ENCODE results near the gene BNIP2. TPM values are rescaled to one million over a fixed set of nuclear protein-coding genes. Genes with fewer than 3 reads are reported as not detected.

BNIP2 gene, protein sequence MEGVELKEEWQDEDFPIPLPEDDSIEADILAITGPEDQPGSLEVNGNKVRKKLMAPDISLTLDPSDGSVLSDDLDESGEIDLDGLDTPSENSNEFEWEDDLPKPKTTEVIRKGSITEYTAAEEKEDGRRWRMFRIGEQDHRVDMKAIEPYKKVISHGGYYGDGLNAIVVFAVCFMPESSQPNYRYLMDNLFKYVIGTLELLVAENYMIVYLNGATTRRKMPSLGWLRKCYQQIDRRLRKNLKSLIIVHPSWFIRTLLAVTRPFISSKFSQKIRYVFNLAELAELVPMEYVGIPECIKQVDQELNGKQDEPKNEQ
- 93.6 and 146 TPM in 2 replicates for polyA plus RNA-seq (2011; rRNA removed)
- 70.7 and 79.3 TPM in 2 replicates for polyA plus RNA-seq (2012; cell fraction: cytosol; rRNA removed)
- 35.6 and 40.7 TPM in 2 replicates for polyA plus RNA-seq (2012; cell fraction: nucleus; rRNA removed)
- polyA plus RNA-seq (2017; fragmentation: RNase III; extraction: RNeasy Plus Mini Kit Qiagen cat#74134 plus additional on column Dnase treatment), result 90.8 to 107 TPM (median 101 TPM) in 3 replicates
- polyA minus RNA-seq (2011; rRNA and poly(A)+ RNA removed), result 23.4 and 24.4 TPM in 2 replicates

DNA sequence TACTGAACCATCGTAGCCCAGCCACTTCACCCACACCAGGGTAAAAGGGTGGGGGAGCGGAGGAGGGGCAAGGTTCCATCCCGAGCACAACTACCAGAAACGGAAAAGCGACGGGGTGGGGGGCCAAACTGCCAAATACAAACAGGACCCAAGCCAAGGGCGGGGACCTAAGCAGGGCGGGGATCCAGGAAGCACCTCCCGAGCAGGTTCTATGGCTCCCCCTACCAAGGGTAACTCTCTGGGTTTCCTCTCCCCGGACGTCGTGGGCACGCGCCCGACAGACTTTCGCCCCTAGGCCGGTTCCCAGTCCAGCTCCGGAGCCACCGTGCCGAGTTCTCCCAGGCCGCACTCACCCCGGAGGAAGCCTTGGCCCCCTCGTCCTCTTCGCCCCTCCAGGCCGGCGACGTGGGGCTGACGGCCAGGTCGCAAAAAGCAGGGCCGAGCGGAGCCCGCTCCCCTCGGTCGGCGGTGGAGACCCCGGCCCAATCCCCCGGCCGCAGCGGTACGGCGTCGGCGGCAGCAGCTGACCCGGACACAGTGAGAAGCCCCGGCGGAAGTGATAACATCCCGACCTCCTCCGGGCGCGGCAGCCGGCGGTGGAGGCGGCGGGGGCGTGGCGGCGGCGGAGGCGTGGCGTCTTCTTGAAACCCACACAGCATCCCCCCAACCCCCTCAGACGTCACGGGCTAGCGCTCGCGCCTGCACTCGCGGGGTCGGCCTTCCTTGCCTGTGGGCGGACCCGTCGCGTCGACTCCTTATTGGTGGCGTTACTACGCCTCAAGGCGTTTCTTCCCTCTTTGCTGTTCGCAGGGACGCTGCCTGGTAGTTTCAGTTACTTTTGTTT is at the start of gene BNIP2:
TSS of gene BNIP2 (minus strand) at position 539 of the 844 bp plus-strand sequence. CDS start 6,863 bp downstream, outside the sequence.
- peaks cover 29% of the 10 kb centered on the region for H3K4me1 ChIP-seq
- H3K27ac ChIP-seq, result peak within 1 kb of the TSS; percentile 94 to 97
- 1% methylated on average over 53 of the region's 78 CpGs for WGBS (ENCODE audit: missing lambda C conversion rate)
- peak within 1 kb of the TSS; percentile 80 for H3K4me3 ChIP-seq
- FAIRE-seq (peak; percentile 76), DNase-seq (ENCODE audit: low read depth in 1 of 2, low spot score in 1 of 2) (peak; percentile 98 to 100), ATAC-seq (peak; percentile 95 to 98)
- peak within 1 kb of the TSS; percentile 92 for H3K4me2 ChIP-seq
- ChIA-PET CTCF (interaction anchor here (0.8 to 6.3 kb wide), 8 partner anchors 9 to 832 kb away, joined by 3 to 132 read pairs (median 4); partner anchors contain the start of gene GTF2A2), POLR2A (interaction anchor here (0.5 to 1.9 kb wide), 14 partner anchors 9 to 791 kb away, joined by 3 to 13 read pairs (median 4); partner anchors contain the start of gene GTF2A2)
- no peaks in the 10 kb centered on the region for H3K9me3 ChIP-seq
- TF ChIP-seq CHD2 (IDR thresholded peaks at IDR 0.05; ENCODE audit: low read length, partially characterized antibody), result peak; percentile 32
- TF ChIP-seq HDAC2 (IDR thresholded peaks at IDR 0.05), result no peak
- peak; percentile 56 for TF ChIP-seq POLR2A (IDR thresholded peaks at IDR 0.05; ENCODE audit: low read length)
- TF ChIP-seq ATOH8 (CRISPR knock-in tag; IDR thresholded peaks at IDR 0.05; ENCODE audit: low read depth), result no peak
- no peak for TF ChIP-seq FOSL2 (IDR thresholded peaks at IDR 0.05)
- TF ChIP-seq FOSL2 (CRISPR knock-in tag; IDR thresholded peaks at IDR 0.05), result no peak
- no peak for TF ChIP-seq ZNF302 (CRISPR knock-in tag; IDR thresholded peaks at IDR 0.05)
- TF ChIP-seq MAFK (IDR thresholded peaks at IDR 0.05; ENCODE audit: partially characterized antibody), result no peak
- no peak for TF ChIP-seq NFE2L2 (conservative IDR thresholded peaks at IDR 0.05; ENCODE audit: low read length)
- TF ChIP-seq CBX2 (IDR thresholded peaks at IDR 0.05; ENCODE audit: borderline replicate concordance, low read depth), result no peak
- TF ChIP-seq, protein P1, sequence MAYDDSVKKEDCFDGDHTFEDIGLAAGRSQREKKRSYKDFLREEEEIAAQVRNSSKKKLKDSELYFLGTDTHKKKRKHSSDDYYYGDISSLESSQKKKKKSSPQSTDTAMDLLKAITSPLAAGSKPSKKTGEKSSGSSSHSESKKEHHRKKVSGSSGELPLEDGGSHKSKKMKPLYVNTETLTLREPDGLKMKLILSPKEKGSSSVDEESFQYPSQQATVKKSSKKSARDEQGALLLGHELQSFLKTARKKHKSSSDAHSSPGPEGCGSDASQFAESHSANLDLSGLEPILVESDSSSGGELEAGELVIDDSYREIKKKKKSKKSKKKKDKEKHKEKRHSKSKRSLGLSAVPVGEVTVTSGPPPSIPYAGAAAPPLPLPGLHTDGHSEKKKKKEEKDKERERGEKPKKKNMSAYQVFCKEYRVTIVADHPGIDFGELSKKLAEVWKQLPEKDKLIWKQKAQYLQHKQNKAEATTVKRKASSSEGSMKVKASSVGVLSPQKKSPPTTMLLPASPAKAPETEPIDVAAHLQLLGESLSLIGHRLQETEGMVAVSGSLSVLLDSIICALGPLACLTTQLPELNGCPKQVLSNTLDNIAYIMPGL (CRISPR knock-in tag; IDR thresholded peaks at IDR 0.05; ENCODE audit: borderline replicate concordance), result 0 out of 2 replicates have a peak, but pooled peaks have one; percentile 61
- TF ChIP-seq, protein P2, sequence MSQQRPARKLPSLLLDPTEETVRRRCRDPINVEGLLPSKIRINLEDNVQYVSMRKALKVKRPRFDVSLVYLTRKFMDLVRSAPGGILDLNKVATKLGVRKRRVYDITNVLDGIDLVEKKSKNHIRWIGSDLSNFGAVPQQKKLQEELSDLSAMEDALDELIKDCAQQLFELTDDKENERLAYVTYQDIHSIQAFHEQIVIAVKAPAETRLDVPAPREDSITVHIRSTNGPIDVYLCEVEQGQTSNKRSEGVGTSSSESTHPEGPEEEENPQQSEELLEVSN (IDR thresholded peaks at IDR 0.05; ENCODE audit: borderline replicate concordance, low read depth), result no peak
- TF ChIP-seq EHMT2 (IDR thresholded peaks at IDR 0.05; ENCODE audit: low read depth), result no peak
- no peak for TF ChIP-seq CHD4 (IDR thresholded peaks at IDR 0.05; ENCODE audit: borderline replicate concordance)
- TF ChIP-seq HES2 (IDR thresholded peaks at IDR 0.05), result no peak
- no peak for TF ChIP-seq EHF (CRISPR knock-in tag; IDR thresholded peaks at IDR 0.05)
- TF ChIP-seq ZFP36 (IDR thresholded peaks at IDR 0.05; ENCODE audit: borderline replicate concordance, partially characterized antibody), result no peak
- TF ChIP-seq RARB (CRISPR knock-in tag; IDR thresholded peaks at IDR 0.05), result no peak
- TF ChIP-seq HOXB13 (CRISPR knock-in tag; IDR thresholded peaks at IDR 0.05; ENCODE audit: low read depth), result no peak
- TF ChIP-seq BCL3 (IDR thresholded peaks at IDR 0.05), result peak; percentile 76; the same call in 1 of the 3 replicates
- TF ChIP-seq FOSB (CRISPR knock-in tag; IDR thresholded peaks at IDR 0.05), result no peak
- TF ChIP-seq JUNB (IDR thresholded peaks at IDR 0.05), result no peak
- peak; percentile 44; the same call in 1 of the 2 replicates for TF ChIP-seq TFCP2L1 (CRISPR knock-in tag; IDR thresholded peaks at IDR 0.05)
- 0 out of 2 replicates have a peak, but pooled peaks have one; percentile 21 for TF ChIP-seq GATA3 (IDR thresholded peaks at IDR 0.05; ENCODE audit: borderline replicate concordance)
- TF ChIP-seq KDM5A (IDR thresholded peaks at IDR 0.05), result no peak
- peak; percentile 88; the same call in 1 of the 2 replicates for TF ChIP-seq PHF8 (IDR thresholded peaks at IDR 0.05; ENCODE audit: borderline replicate concordance, low read depth)
- TF ChIP-seq, protein P3, sequence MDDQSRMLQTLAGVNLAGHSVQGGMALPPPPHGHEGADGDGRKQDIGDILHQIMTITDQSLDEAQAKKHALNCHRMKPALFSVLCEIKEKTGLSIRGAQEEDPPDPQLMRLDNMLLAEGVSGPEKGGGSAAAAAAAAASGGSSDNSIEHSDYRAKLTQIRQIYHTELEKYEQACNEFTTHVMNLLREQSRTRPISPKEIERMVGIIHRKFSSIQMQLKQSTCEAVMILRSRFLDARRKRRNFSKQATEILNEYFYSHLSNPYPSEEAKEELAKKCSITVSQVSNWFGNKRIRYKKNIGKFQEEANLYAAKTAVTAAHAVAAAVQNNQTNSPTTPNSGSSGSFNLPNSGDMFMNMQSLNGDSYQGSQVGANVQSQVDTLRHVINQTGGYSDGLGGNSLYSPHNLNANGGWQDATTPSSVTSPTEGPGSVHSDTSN (IDR thresholded peaks at IDR 0.05), result no peak
- TF ChIP-seq MYC (IDR thresholded peaks at IDR 0.05; ENCODE audit: borderline replicate concordance, low read length), result no peak; the same call in 1 of the 2 replicates
- TF ChIP-seq POLR2AphosphoS2 (conservative IDR thresholded peaks at IDR 0.05; ENCODE audit: low read length), result no peak
- peak; percentile 11; the same call in 1 of the 2 replicates for TF ChIP-seq TP53 (CRISPR knock-in tag; IDR thresholded peaks at IDR 0.05)
- TF ChIP-seq BHLHE40 (IDR thresholded peaks at IDR 0.05; ENCODE audit: low read depth, low read length), result no peak
- TF ChIP-seq, protein P4, sequence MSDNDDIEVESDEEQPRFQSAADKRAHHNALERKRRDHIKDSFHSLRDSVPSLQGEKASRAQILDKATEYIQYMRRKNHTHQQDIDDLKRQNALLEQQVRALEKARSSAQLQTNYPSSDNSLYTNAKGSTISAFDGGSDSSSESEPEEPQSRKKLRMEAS (IDR thresholded peaks at IDR 0.05), result peak; percentile 83
- TF ChIP-seq ZC3H11A (IDR thresholded peaks at IDR 0.05), result no peak
